Raji (cell line): ENCODE measurements around the gene NUP153.

ENCODE experiments used
- POLR2A ChIP-seq: IDR thresholded peaks from 2 replicates; pipeline ENCODE4 v1.6.1; 2011; ENCODE audit warnings: low read depth, low read length, control low read depth; ENCODE audit not compliant: insufficient read depth

Gene NUP153

DNA sequence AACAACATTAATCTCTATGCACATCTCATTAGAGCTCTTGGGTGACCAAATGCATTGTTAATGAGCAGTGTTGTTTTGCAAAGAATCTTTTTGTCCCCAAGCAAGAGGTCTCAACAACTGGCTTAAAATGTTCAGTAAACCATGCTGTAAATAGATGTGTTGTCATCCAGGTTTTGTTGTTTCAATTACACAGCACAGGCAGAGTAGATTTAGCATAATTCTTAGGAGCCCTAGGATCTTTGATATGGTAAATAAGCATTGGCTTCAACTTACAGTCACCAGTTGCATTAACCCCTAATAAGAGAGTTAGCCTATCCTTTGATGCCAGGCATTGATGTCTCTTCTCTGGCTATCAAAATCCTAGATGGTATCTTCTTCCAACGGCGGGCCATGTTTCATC lies 23.3 kb downstream of the NUP153 start:
- no peak for TF ChIP-seq POLR2A

DNA sequence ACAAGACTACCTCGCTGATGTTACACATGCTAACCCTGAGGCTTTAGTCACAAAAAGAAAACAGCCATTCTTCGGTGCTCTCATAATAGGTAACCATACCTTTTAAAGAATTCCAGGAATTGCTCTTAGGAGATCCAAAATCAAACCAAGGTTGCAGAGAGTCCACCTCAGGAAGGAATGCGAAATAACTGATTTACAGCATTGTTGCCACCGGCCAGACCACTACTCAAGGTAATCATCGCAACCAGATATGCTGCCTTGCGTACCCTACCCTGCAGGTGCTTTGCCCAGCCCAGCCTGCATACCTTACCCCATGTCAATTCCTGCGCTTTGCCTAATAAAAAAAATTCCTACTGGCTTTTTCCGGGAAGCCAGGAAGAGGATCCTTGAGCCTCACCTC lies 27.0 kb downstream of the NUP153 start:
- no peak for TF ChIP-seq POLR2A

DNA sequence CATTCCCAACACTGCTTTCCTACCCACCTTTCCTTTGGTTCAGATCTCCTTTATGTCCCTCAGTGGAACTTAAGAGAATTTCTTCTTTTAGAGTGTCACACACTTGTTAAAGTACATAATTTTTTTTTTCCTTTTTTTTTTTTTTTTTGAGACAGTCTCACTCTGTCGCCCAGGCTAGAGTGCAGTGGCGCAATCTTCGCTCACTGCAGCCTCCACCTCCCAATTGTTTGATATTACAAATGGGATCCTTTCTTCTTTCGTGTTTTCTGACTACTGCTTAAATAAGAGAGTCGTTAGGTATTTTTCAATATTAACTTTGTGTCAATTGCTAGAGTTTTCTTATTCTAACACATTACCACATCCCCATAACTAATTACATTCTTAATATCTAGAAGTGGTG lies 29.1 kb downstream of the NUP153 start:
- TF ChIP-seq POLR2A: no peak

DNA sequence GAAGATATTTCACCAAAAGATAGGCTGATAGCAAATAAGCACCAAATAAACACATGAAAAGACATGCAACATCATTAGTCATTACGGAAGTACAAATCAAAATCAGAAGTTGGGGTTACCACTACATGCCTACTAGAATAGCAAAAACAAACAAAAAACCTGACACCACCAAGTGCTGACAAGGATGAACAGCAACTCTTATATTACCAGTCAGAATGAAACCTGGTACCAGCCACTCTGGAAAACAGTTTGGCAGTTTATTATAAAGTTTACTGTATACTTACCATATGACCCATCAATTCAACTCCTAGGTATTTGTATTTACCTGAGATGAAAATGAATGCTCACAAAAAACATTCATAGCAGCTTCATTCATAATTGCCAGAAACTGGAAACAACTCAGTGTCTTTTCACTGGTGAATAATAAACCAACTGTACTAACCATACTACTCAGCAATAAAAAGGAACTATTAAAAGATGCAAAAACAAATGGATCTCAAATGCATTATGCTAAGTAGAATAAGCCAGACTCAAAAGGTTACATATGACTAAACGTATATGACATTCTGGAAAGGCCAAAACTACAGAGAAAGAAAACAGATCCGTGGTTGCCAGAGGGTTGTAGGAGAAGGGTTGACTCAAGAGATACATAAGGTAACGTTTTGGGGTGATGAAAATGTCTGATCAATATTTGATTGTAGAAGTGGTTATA lies 33.0 kb downstream of the NUP153 start:
- no peak for TF ChIP-seq POLR2A

DNA sequence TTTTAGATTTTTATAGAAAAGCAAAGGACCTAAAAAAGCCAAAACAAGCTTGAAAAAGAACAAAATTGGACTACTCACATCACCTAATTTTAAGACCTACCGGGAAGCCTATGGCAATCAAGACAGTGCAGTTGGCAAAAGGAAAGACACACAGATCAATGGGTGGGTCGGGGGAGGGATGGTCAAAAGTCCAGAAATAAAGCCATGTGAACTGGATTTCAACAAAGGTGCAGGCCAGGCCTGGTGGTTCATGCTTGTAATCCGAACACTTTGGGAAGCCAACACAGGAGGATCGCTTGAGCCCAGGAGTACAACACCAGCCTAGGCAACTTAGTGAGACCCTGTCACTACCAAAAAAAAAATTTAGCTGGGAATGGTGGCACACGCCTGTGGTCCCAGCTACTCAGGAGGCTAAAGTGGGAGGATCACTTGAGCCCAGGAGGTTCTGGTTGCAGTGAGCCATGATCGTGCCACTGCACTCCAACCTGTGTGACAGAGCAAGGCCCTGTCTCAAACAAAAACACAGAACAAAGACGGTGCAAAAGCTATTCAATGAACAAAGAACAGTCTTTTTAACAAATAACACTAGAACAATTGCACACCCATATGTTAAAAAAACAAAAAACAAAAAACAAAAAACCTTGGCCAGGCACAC lies 34.5 kb downstream of the NUP153 start:
- no peak for TF ChIP-seq POLR2A

DNA sequence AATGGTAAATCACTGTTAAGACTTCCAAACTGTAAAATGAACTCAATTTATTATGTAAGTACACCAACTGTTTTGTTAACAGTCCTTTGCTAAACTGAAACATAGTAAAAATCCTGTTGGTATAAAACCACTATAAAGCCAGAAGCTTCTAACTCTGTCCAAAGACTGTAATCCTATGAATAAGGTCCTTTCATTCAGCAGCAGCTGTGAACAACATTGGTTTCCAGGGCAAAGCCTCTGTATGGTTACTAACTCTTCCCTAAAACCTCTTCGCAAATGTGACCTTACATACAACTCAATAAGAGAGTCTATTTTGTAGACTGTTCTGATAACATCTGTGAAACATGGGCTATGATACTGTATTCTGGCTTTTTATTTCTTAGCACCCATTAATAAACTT lies 40.1 kb downstream of the NUP153 start:
- TF ChIP-seq POLR2A: no peak

DNA sequence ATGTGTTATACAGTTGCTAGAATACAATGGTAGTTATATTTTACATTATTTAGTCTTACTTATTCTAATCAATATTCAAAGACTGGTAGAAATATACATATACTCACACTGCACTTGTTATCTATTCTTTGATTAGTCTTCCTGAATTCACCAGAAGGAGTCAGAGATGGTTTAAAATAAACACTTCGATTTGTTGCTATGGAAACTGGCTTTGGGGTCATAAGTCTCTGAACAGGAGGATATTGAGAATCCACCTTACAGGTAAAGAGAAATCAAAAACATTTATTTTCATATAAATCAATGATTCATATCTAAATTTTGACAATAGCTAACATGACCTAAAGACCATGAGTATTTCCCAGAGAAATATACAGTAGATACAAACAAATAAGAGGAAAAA lies 41.6 kb downstream of the NUP153 start:
- no peak for TF ChIP-seq POLR2A

DNA sequence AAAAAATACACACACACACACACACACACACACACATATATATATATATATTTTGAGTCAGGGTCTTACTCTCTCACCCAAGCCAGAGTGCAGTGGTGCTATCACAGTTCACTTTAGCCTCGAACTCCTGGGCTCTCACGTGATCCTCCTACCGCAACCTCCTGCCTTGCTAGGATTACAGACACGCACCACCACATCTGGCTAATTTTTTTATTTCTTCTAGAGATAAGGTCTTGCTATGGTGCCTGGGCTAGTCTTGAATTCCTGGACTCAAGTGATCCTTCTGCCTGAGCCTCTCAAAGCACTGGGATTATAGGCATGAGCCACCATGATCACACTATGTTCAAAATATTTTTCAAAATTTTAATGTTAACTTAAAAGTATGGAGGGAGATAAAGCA lies 43.5 kb downstream of the NUP153 start:
- no peak for TF ChIP-seq POLR2A

DNA sequence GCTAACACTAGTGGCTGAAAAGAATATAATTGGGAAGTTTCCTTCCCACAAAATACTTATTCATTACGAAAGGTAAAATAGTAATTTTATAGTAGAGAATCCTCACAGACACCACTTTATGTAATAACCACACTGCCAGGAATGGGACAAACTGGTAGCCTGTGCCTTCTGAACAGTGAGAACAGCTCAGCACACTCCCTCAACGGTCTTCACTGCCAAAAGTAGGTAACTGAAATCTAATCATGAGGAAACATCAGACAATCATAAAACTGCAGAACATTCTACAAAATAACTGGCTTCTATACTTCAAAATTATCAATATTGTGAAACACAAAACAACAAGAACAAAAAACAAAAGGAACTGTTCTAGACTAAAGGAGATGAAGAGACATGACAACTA lies 44.1 kb downstream of the NUP153 start:
- no peak for TF ChIP-seq POLR2A

DNA sequence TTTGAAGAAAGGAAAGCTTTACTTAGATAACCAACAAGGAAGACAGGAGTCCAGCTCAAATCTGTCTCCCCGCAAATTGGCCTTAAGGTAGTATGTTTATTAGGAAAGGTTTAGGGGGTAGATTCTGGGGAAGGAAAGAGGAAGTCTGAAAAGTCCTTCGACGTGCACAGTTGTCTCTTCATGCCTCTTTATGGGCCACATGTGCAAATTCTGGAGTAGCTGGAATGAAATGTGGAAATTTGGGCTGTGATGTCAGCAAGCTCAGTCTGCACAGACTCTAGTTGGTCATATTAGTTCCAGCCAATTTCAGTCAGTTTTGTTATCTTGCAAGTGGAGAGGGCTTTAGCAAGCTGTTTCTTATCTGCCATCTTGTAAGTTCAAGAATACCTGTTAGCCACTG lies 50.1 kb downstream of the NUP153 start:
- no peak for TF ChIP-seq POLR2A

DNA sequence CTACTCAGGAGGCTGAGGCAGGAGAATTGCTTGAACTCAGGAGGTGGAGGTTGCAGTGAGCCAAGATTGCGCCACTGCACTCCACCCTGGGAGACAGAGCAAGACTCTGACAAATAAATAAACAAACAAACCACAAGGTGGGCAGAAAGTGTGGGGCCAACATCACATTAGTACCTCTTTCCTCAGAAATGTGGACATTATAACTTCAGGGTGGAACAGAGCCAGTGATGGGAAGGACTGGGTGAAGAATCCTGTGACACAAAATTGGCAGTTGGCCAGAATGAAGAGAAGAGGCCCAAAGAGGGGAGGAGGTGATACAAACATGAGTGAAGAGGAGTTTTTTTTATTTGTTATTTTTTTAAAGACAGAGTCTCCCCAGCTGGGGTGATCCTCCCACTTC lies 50.6 kb downstream of the NUP153 start:
- TF ChIP-seq POLR2A: no peak

DNA sequence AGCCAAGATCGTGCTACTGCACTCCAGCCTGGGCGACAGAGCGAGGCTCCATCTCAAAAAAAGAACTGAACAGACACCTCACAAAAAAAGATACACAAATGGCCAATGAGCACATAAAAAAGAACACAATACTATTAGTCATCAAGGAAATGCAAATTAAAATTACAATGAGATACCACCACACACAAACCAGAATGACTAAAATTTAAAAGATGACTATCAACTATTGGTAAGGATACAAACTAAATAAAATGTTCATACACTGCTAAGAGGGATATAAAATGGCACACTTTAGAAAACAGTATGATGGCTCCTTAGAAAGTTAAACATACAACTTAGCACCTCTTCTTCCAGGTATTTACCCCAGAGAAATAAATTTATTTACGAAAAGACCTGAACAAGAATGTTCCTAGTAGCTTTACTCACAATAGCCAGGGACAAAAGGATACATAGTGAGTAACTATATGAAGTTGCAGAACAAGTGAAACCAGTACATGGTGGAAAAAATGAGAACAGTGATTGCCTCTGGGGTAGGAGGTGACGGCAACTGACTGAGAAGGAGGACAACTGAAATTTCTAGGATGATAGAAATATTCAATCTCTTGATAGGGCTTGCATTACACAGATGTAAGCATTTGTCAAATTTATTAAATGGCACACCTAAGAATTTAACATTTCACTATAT lies 53.4 kb downstream of the NUP153 start:
- no peak for TF ChIP-seq POLR2A

DNA sequence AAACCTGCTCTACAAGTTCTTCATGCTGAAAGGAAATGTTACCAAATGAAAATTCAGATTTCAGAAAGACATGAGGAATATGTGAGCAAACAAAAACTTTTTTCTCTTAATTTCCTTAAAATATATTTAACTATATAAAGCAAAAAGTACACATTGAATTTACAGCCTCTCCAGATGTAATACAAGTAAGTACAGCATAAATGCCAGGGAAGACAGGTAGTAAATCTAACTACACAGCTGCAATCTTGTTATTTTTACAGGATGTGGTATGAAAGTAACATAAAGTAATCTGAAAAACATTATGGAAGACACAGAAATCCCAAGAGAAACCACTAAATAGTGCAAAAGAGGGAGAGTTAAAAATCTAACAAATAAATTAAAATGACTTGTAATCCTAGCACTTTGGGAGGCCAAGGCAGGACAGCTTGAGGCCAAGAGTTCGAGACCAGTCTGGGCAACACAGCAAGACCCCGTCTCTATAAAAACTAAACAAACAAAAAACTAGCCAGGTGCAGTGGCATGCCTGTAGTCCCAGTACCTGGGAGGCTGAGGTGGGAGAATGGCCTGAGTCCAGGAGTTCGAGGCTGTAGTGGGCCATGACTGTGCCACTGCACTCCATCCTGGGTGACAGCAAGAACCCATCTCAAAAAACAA lies 55.9 kb downstream of the NUP153 start:
- no peak for TF ChIP-seq POLR2A

DNA sequence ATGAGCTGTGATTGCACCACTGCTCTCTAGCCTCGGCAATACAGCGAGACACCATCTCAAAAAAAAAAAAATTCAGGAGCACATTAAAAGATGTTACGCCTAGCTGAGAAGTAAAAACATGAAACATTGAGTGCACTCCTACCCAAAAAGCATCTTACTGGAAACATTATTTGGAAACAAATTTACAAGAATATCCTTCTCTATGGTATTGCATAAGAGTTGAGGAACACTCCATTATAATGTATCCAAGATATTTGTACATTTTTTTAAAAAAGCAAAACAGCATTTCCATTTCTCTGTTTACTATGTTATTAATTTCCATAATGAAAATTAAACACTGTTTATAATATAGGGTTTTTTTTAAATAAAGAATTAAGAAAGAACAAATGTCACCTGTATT lies 58.0 kb downstream of the NUP153 start:
- no peak for TF ChIP-seq POLR2A

DNA sequence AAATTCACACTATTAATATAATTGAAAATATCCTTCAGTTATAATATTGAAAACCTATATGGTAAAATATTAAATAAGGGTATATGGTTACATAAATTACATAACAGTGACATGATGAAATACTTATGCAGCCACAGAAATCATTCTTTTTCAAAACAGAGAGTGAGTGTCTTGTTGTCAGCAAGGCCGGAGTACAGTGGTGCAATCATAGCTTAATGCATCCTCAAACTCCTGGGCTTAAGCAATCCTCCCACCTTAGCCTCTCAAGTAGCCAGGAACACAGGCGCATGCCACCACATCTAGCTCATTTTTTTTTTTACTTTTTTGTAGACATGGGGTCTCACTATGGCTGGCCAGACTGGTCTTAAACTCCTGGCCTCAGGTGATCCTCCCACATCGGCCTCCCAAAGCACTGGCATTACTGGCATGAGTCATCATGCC lies 66.2 kb downstream of the NUP153 start:
- TF ChIP-seq POLR2A: no peak
